Sciatic nerve (tissue), 2 donors: ENCODE measurements around the gene TSPAN32. TPM values are rescaled to one million over a fixed set of nuclear protein-coding genes. Genes with fewer than 3 reads are reported as not detected.
A peak's percentile ranks its signal among the peaks of the same experiment; 100 is the strongest.

Source experiments
- ATAC-seq: fragments of 200-7000 bp; cut with Tn5 transposase; one replicate; pipeline ENCODE4 v1.9.1; 2020; ENCODE audit warnings: mild to moderate bottlenecking, moderate library complexity
- DNase-seq: peaks from one replicate; pipeline ENCODE4 v3.0.0-alpha.2; 2020; ENCODE audit warnings: low spot score
- intact Hi-C: fragments of 100-400 bp; cut with DNase I; formaldehyde crosslinking; loops from one replicate; pipeline ENCODE4 v1.14.2; 2022
- total RNA-seq: library from RNA; stranded (reverse); fragmentation: NEBNext Ultra II Directional; extraction: Animal tissue kit (Norgen Biotek cat#: 25700); gene quantifications from one replicate; pipeline ENCODE4 v1.2.1, GENCODE V29; 2021
- donor health status: DM: no; HTN: no; CAD: no.
- donor health status: DM: no; HTN: no; CAD: no.

The TSPAN32 gene
- total RNA-seq, 1 donor from 2014 or later, result 7.3 TPM

DNA sequence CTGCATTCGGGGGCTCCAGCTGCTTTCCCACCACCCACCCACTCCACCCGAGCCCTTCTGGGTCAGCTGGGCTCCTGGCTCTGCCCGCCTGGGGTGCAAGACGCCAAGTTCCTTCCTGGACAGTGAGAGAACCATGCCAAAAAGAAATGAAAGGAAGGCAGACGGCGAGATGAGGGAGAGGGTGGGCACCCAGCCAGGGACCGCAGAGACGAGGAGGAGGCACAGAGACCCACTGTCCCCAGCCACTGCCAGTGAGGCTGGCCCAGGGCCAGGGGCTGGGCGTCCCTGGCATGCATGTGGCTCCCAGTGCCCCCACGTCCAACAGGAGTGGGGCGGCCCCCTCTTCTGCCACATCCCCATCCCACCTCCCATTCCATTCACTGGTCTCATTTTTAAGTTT, 64.5 kb downstream of the TSPAN32 start:
- DNase-seq, result peak; percentile 80
- intact Hi-C loops, result no loop called here
- peak; percentile 59 for ATAC-seq

DNA sequence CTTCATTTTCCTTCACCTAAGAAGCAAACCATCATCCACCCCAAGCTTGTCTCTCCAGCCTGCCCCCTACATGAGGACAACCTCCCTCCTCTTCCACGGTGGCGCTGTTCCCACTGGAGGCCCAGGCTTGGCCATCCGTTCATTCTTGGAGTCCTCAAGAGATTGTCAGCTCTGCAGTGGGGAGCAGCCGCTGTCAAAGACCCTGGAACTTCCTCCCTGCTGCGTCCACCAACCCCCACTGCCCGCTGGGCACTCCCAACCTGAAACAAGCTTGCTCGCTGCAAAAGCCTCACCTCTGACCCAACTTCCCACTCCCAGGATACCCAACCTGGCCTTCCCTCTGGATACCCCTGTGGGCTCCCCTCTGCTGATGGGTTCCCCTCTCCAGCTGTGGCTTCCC, 64.9 kb downstream of the TSPAN32 start:
- intact Hi-C loops, result no loop called here
- ATAC-seq (no peak), DNase-seq (peak; percentile 61)

DNA sequence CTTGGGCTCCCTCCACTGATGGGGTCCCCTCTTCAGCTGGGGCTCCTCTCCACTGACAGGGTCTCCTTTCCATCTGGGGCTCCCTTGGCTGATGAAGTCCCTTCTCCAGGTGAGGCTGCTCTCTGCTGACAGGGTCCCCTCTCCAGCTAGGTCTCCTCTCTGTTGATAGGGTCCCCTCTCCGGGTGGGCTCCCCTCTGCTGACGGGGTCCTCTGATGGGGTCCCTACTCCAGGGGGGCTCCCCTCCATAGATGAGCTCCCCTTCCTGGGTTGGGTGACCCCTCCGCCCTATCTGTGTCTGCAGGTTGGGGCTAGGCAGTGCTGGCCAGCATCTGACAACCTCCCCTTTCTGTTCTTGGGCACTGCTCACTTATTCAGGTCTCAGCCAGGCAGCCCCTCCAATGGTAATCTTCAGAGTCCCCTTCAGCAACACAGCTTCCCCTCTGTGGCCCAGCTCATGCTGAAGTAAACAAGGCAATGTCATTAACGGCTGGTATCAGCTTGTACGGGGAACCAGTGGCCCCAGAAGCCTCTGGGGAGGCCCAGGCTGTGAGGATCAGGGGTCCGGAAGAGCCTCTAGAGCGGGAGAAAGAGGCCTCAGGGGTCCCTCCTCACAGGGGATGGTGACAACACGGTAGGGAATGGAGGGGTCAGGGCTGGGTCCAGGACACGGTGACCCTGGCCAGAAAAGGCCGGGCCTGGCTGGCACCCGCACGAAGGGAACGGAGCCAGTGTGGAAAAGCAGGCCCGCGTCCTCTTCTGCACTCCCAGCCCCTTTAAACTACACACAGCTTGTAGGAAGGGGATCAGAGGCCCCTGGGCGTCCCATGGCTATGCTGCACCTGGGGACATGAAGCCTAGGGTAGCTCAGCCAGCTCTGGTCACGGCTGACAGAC, 65.7 kb downstream of the TSPAN32 start:
- peak; percentile 54 for DNase-seq
- no peak for ATAC-seq
- intact Hi-C loops, result no loop called here

Other genes with a start within 250 kb of the TSPAN32 start
- 473 TPM for gene IGF2, start 162.6 kb upstream of the TSPAN32 start, total RNA-seq
- 1.5 TPM for gene INS, start 140.8 kb upstream of the TSPAN32 start, total RNA-seq
- gene TH, start 130.2 kb upstream of the TSPAN32 start, total RNA-seq, result 0.36 TPM
- gene ASCL2, start 31.4 kb upstream of the TSPAN32 start, total RNA-seq, result 0.80 TPM
- gene C11orf21, start 95 bp upstream of the TSPAN32 start, total RNA-seq, result 3.1 TPM
- gene CD81, start 75.3 kb downstream of the TSPAN32 start, total RNA-seq, result 618 TPM
- gene TSSC4, start 98.7 kb downstream of the TSPAN32 start, total RNA-seq, result 41.0 TPM
- gene TRPM5, start 142.5 kb downstream of the TSPAN32 start, total RNA-seq, result not detected
- gene KCNQ1, start 143.0 kb downstream of the TSPAN32 start, total RNA-seq, result 6.2 TPM